Measurements from ENCODE around the gene CLEC5A.

Gene CLEC5A

GRCh38 chr7:141928146-141928844, 18.5 kb downstream of the CLEC5A start:
- no peaks in the 10 kb centered on the region for H3K79me2 ChIP-seq (ENCODE audit: control insufficient read depth, low read length)
- no peak overlapping the region for H3K27ac ChIP-seq (ENCODE audit: low read depth, low read length)

GRCh38 chr7:141920281-141920680, 26.5 kb downstream of the CLEC5A start:
- Histone ChIP-seq H3F3A (ENCODE audit: control insufficient read depth, insufficient read depth) (no peaks in the 10 kb centered on the region), H3K27ac (ENCODE audit: low read depth, low read length) (no peak overlapping the region), H3K4me1 (ENCODE audit: control insufficient read depth, low read length) (no peaks in the 10 kb centered on the region), H4K20me1 (ENCODE audit: control insufficient read depth, insufficient read depth, low read depth, low read length) (no peaks in the 10 kb centered on the region), H3K4me2 (ENCODE audit: low read length) (no peak overlapping the region), H3K27me3 (ENCODE audit: control insufficient read depth, low read length) (no peaks in the 10 kb centered on the region), H3K9me3 (ENCODE audit: control insufficient read depth, insufficient read depth, low read length) (no peaks in the 10 kb centered on the region), H3K36me3 (ENCODE audit: control insufficient read depth, low read length) (no peaks in the 10 kb centered on the region), H3K9me2 (replicated peaks; ENCODE audit: control insufficient read depth, low read length) (no peaks in the 10 kb centered on the region), H3K79me2 (ENCODE audit: control insufficient read depth, low read length) (no peaks in the 10 kb centered on the region), H3K4me3 (ENCODE audit: low read length) (no peak overlapping the region)
- TF ChIP-seq CTCF (IDR thresholded peaks at IDR 0.05; ENCODE audit: low read depth, low read length, poor library complexity, severe bottlenecking) (no peak), EZH2phosphoT487 (IDR thresholded peaks at IDR 0.05; ENCODE audit: borderline replicate concordance, low read length) (no peak)

More at GRCh38 chr7:141928146-141928844, 18.5 kb downstream of the CLEC5A start:
- no peaks in the 10 kb centered on the region for H3K9me2 ChIP-seq (replicated peaks; ENCODE audit: control insufficient read depth, low read length)
- no peaks in the 10 kb centered on the region for H3K36me3 ChIP-seq (ENCODE audit: control insufficient read depth, low read length)
- H3K27me3 ChIP-seq (ENCODE audit: control insufficient read depth, low read length), result no peaks in the 10 kb centered on the region
- no peaks in the 10 kb centered on the region for H3K4me1 ChIP-seq (ENCODE audit: control insufficient read depth, low read length)
- TF ChIP-seq CTCF (IDR thresholded peaks at IDR 0.05; ENCODE audit: low read depth, low read length, poor library complexity, severe bottlenecking) (no peak), EZH2phosphoT487 (IDR thresholded peaks at IDR 0.05; ENCODE audit: borderline replicate concordance, low read length) (no peak)
- no peaks in the 10 kb centered on the region for H3F3A ChIP-seq (ENCODE audit: control insufficient read depth, insufficient read depth)
- H3K4me3 ChIP-seq (ENCODE audit: low read length), result no peak overlapping the region
- no peak overlapping the region for H3K4me2 ChIP-seq (ENCODE audit: low read length)
- H4K20me1 ChIP-seq (ENCODE audit: control insufficient read depth, insufficient read depth, low read depth, low read length), result no peaks in the 10 kb centered on the region
- H3K9me3 ChIP-seq (ENCODE audit: control insufficient read depth, insufficient read depth, low read length), result no peaks in the 10 kb centered on the region

GRCh38 chr7:141916099-141916498, 30.7 kb downstream of the CLEC5A start, which contains the start of gene OR9A4:
Gene OR9A4, plus strand, starts transcription at chr7:141916399. Its CDS starts 2,477 bp downstream, at chr7:141918876.
- H3K27ac ChIP-seq (ENCODE audit: low read depth, low read length), result no peak within 1 kb of the TSS
- H3K4me2 ChIP-seq (ENCODE audit: low read length), result no peak within 1 kb of the TSS
- H3K4me1 ChIP-seq (ENCODE audit: control insufficient read depth, low read length), result no peaks in the 10 kb centered on the region
- no peaks in the 10 kb centered on the region for H3F3A ChIP-seq (ENCODE audit: control insufficient read depth, insufficient read depth)
- no peaks in the 10 kb centered on the region for H3K9me2 ChIP-seq (replicated peaks; ENCODE audit: control insufficient read depth, low read length)
- H3K4me3 ChIP-seq (ENCODE audit: low read length), result no peak within 1 kb of the TSS
- H3K36me3 ChIP-seq (ENCODE audit: control insufficient read depth, low read length), result no peaks in the 10 kb centered on the region
- TF ChIP-seq CTCF (IDR thresholded peaks at IDR 0.05; ENCODE audit: low read depth, low read length, poor library complexity, severe bottlenecking) (no peak), EZH2phosphoT487 (IDR thresholded peaks at IDR 0.05; ENCODE audit: borderline replicate concordance, low read length) (no peak)
- no peaks in the 10 kb centered on the region for H3K27me3 ChIP-seq (ENCODE audit: control insufficient read depth, low read length)
- no peaks in the 10 kb centered on the region for H4K20me1 ChIP-seq (ENCODE audit: control insufficient read depth, insufficient read depth, low read depth, low read length)
- H3K9me3 ChIP-seq (ENCODE audit: control insufficient read depth, insufficient read depth, low read length), result no peaks in the 10 kb centered on the region
- no peaks in the 10 kb centered on the region for H3K79me2 ChIP-seq (ENCODE audit: control insufficient read depth, low read length)

Data from DOHH2 (cell line).